Measurements from ENCODE around the gene ZC3HAV1L. TPM values are rescaled to one million over a fixed set of nuclear protein-coding genes. Genes with fewer than 3 reads are reported as not detected.

ZC3HAV1L gene
- total and polyA plus RNA-seq, 8 donors, result 0.33 to 31.9 (median 9.4) TPM

DNA sequence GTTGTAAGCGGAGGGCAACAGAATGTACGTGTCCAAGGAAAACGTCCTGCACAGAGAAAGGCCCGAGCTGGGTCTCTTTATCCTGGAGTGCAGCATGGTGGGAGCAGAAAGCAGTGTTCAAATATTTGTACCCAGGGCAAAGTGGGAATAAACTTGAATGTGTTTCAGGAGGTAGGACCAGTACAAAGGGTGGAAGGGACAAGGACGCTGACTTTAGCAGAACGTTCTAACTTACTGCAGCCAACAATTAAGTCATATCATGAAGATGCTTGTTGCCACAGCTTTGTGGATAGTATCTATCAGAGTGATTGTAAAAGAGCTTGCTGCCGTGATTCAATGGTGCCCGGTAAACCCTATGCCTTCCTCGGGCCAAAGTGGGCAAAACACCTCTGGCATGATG, 30.5 kb upstream of the ZC3HAV1L start:
- H3K36me3 ChIP-seq, result peaks cover 72 to 100% (median 98%) of the 10 kb centered on the region in 4 donors
- WGBS, 5 donors, result 83 to 88% (median 85%) methylated on average over 9 of the region's 9 CpGs

DNA sequence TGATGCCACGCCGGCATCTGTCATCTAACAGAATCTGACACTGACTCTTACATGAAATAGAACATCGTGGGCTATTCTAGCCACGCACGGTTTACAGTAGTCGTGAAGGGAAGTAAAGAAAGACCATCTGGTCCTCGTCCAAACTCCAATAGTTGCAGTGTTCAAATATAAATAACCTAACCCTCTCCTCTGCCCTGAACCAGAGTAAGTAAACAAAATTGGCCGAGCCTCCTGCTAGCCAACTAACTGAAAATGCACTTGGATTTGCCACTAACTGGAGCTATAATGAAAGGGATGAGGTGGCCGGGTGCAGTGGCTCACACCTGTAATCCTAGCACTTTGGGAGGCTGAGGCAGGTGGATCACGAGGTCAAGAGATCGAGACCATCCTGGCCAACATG, 29.5 kb upstream of the ZC3HAV1L start:
- Histone ChIP-seq H3K9me3 (no peaks in the 10 kb centered on the region), H3K4me3 (no peak overlapping the region), H3K27ac (no peak overlapping the region), H3K36me3 (peaks cover 70 to 100% (median 98%) of the 10 kb centered on the region in 4 donors), H3K4me1 (peaks cover 0 to 4% (median 0%) of the 10 kb centered on the region in 4 donors), H3K27me3 (no peaks in the 10 kb centered on the region)
- intact Hi-C loops (cut with DNase I; ENCODE audit: low total_unique reads), result no loop called here
- DNase-seq, result no peak
- TF ChIP-seq EP300 (IDR thresholded peaks at IDR 0.05) (no peak), POLR2AphosphoS5 (IDR thresholded peaks at IDR 0.05) (no peak)
- TF ChIP-seq, protein P1, sequence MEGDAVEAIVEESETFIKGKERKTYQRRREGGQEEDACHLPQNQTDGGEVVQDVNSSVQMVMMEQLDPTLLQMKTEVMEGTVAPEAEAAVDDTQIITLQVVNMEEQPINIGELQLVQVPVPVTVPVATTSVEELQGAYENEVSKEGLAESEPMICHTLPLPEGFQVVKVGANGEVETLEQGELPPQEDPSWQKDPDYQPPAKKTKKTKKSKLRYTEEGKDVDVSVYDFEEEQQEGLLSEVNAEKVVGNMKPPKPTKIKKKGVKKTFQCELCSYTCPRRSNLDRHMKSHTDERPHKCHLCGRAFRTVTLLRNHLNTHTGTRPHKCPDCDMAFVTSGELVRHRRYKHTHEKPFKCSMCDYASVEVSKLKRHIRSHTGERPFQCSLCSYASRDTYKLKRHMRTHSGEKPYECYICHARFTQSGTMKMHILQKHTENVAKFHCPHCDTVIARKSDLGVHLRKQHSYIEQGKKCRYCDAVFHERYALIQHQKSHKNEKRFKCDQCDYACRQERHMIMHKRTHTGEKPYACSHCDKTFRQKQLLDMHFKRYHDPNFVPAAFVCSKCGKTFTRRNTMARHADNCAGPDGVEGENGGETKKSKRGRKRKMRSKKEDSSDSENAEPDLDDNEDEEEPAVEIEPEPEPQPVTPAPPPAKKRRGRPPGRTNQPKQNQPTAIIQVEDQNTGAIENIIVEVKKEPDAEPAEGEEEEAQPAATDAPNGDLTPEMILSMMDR (IDR thresholded peaks at IDR 0.05), result no peak
- WGBS, 5 donors, result 45 to 63% (median 48%) methylated on average over 11 of the region's 11 CpGs

More for the DNA sequence above, 30.5 kb upstream of the ZC3HAV1L start:
- H3K27me3 ChIP-seq, result no peaks in the 10 kb centered on the region
- H3K4me3 ChIP-seq, result no peak overlapping the region
- no peak for TF ChIP-seq EP300 (IDR thresholded peaks at IDR 0.05)
- TF ChIP-seq, protein P1 (IDR thresholded peaks at IDR 0.05), result no peak
- no peak for TF ChIP-seq POLR2AphosphoS5 (IDR thresholded peaks at IDR 0.05)
- TF ChIP-seq POLR2A (IDR thresholded peaks at IDR 0.05), result no peak
- H3K27ac ChIP-seq, result no peak overlapping the region
- DNase-seq, result no peak
- intact Hi-C loops (cut with DNase I; ENCODE audit: low total_unique reads), result no loop called here
- H3K4me1 ChIP-seq, result peaks cover 0 to 4% (median 0%) of the 10 kb centered on the region in 4 donors
- H3K9me3 ChIP-seq, result no peaks in the 10 kb centered on the region

DNA sequence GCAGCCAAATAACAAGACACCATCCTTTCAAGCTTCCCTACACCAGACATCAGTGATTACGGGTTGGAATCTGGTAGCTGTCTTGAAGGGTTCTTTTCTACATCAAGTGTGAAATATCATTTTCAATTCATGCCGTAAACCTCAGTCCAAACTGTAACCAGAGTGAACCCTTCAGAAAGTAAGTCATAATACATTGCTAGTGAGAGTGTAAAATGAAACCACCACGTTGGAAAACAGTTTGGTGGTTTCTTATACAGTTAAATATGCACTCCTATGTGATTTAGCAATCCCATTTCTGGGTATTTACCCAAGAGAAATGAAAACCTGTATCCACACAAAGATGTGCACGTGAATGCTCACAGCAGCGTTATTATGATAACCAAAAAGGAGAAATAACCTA, 25.6 kb upstream of the ZC3HAV1L start:
- Histone ChIP-seq H3K4me1 (peaks cover 0 to 4% (median 1%) of the 10 kb centered on the region in 4 donors), H3K27ac (no peak overlapping the region), H3K9me3 (no peaks in the 10 kb centered on the region), H3K4me3 (no peak overlapping the region), H3K36me3 (peaks cover 53 to 96% (median 94%) of the 10 kb centered on the region in 4 donors), H3K27me3 (no peaks in the 10 kb centered on the region)
- TF ChIP-seq POLR2A (IDR thresholded peaks at IDR 0.05), result no peak
- TF ChIP-seq, protein P1 (IDR thresholded peaks at IDR 0.05), result no peak
- TF ChIP-seq EP300 (IDR thresholded peaks at IDR 0.05), result no peak
- intact Hi-C loops (cut with DNase I; ENCODE audit: low total_unique reads), result no loop called here
- DNase-seq, result no peak
- WGBS, 5 donors, result 78 to 88% (median 79%) methylated on average over 5 of the region's 5 CpGs

DNA sequence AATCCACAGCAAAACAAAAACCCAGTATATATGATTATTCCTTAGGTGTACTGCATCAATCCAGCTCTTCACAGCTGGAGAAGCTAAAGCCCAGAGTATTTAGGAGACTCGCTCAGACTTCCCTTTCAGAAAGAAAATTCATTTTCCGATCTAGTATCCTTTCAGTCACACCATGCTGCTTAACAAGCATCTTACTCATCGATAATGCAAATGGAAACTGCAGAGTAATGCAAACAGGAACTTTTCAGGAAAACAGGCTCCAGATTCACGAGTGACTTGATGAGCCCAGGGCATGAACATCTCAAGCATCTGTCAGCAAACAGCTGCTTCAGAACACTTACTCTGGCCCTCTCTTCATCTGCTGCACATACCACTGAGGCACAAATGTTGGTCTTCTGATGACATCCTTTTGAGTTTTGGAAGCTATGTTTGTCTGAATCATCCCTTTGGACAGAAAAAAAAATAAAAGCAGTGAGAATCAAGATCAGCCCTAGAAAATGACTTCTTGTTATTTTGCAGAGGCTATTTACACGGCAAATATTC, 24.9 kb upstream of the ZC3HAV1L start:
- Histone ChIP-seq H3K36me3 (peaks cover 47 to 96% (median 93%) of the 10 kb centered on the region in 4 donors), H3K27me3 (no peaks in the 10 kb centered on the region), H3K9me3 (no peaks in the 10 kb centered on the region), H3K4me3 (no peak overlapping the region), H3K4me1 (peaks cover 0 to 4% (median 1%) of the 10 kb centered on the region in 4 donors), H3K27ac (no peak overlapping the region)
- DNase-seq, result no peak
- intact Hi-C loops (cut with DNase I; ENCODE audit: low total_unique reads), result no loop called here
- TF ChIP-seq POLR2A (IDR thresholded peaks at IDR 0.05) (no peak), EP300 (IDR thresholded peaks at IDR 0.05) (no peak), POLR2AphosphoS5 (IDR thresholded peaks at IDR 0.05) (no peak)
- TF ChIP-seq, protein P1 (IDR thresholded peaks at IDR 0.05), result no peak
- 81 to 90% (median 88%) methylated on average over 5 of the region's 5 CpGs for WGBS, 5 donors
